Esophagus muscularis mucosa (tissue), 4 donors: Measurements from ENCODE around the gene CKB. TPM values are rescaled to one million over a fixed set of nuclear protein-coding genes. Genes with fewer than 3 reads are reported as not detected.

Experiments used
- DNase-seq: peaks from one replicate; pipeline ENCODE4 v3.0.0-alpha.2; 2017; ENCODE audit errors: extremely low spot score
- H3K27ac ChIP-seq, 4 donors: fragments of 200-600 bp; sonication (generic); replicated peaks in 1 of 4; 1 replicate in 3 of 4; 2 replicates in 1 of 4; pipeline ENCODE4 v1.5.1; 2016 to 2019; ENCODE audit warnings: mild to moderate bottlenecking in 1 of 4
- H3K27me3 ChIP-seq, 4 donors: fragments of 200-600 bp; sonication (generic); one replicate each; pipeline versions ENCODE4 v1.5.1 to v1.6.0; 2016 to 2019
- H3K36me3 ChIP-seq, 4 donors: fragments of 200-600 bp; sonication (generic); one replicate each; pipeline ENCODE4 v1.5.1; 2016 to 2019
- H3K4me1 ChIP-seq, 4 donors: fragments of 200-600 bp; sonication (generic); one replicate each; pipeline ENCODE4 v1.5.1; 2016 to 2019
- H3K4me3 ChIP-seq, 4 donors: fragments of 200-600 bp; sonication (generic); 1 replicate in 2 of 4; 2 replicates in 2 of 4; pipeline ENCODE4 v1.5.1; 2016 to 2019; ENCODE audit warnings: mild to moderate bottlenecking in 4 of 4, moderate library complexity in 1 of 4
- H3K9me3 ChIP-seq, 4 donors: fragments of 200-600 bp; sonication (generic); 1 replicate in 3 of 4; 2 replicates in 1 of 4; pipeline ENCODE4 v1.5.1; 2016 to 2019
- CTCF ChIP-seq, 3 experiments: fragments of 200-600 bp in 2 of 3; fragments of 450-650 bp in 1 of 3; sonication (generic) in 2 of 3; IDR thresholded peaks; one replicate each; pipeline ENCODE4 v1.5.1; 2017 to 2019; ENCODE audit warnings: antibody characterized with exemption in 3 of 3, mild to moderate bottlenecking in 2 of 3, moderate library complexity in 1 of 3
- EP300 ChIP-seq: sonication (generic); formaldehyde crosslinking; IDR thresholded peaks from one replicate; pipeline ENCODE4 v1.6.1; 2017; ENCODE audit warnings: antibody characterized with exemption
- POLR2A ChIP-seq: fragments of 450-650 bp; IDR thresholded peaks from one replicate; pipeline ENCODE4 v1.6.1; 2017; ENCODE audit warnings: antibody characterized with exemption, moderate library complexity, mild to moderate bottlenecking, low read depth
- POLR2AphosphoS5 ChIP-seq, 2 donors: sonication (generic); formaldehyde crosslinking; IDR thresholded peaks; one replicate each; pipeline ENCODE4 v1.6.1; 2017; ENCODE audit warnings: antibody characterized with exemption in 2 of 2
- WGBS: methylation state at CpG from one replicate; pipeline ENCODE4 v1.1.5; 2018; 5-methylcytosine and 5-hydroxymethylcytosine counted together
- intact Hi-C: fragments of 100-400 bp; cut with DNase I; formaldehyde crosslinking; loops from one replicate; pipeline ENCODE4 v1.15.1; 2023
- total RNA-seq, 4 donors: library from RNA; depleted of rRNA; stranded (reverse); fragments of >200 nt; gene quantifications; one replicate each; pipeline versions ENCODE4 v1.1.0 to v1.2.1, GENCODE V29; 2016

The CKB gene
- total RNA-seq, 4 donors from 2014 or later, result 917 to 1,843 (median 1,284) TPM

GRCh38 chr14:103523575-103523954 lies 935 bp upstream of the CKB start:
- peaks cover 3 to 19% (median 12%) of the 10 kb centered on the region in 4 donors for H3K36me3 ChIP-seq
- H3K4me1 ChIP-seq, result peaks cover 62 to 84% (median 78%) of the 10 kb centered on the region in 4 donors
- peak overlapping the region in 3 of 4 donors; percentile 80 to 88 (median 82) for H3K4me3 ChIP-seq
- DNase-seq, result no peak
- H3K27ac ChIP-seq, result peak overlapping the region; percentile 78 to 97 (median 96)
- TF ChIP-seq POLR2AphosphoS5 (IDR thresholded peaks at IDR 0.05), result no peak
- TF ChIP-seq CTCF (IDR thresholded peaks at IDR 0.05), result no peak
- TF ChIP-seq EP300, result no peak
- TF ChIP-seq POLR2A, result no peak
- H3K9me3 ChIP-seq, result no peaks in the 10 kb centered on the region
- 60% methylated on average over 10 of the region's 10 CpGs for WGBS
- intact Hi-C loops, result no loop called here
- H3K27me3 ChIP-seq, result peaks cover 0 to 9% (median 4%) of the 10 kb centered on the region in 4 donors

- H3K36me3 ChIP-seq, result peaks cover 3 to 19% (median 12%) of the 10 kb centered on the region in 4 donors
- WGBS, result 0% methylated on average over 3 of the region's 74 CpGs
- H3K27me3 ChIP-seq, result peaks cover 0 to 9% (median 4%) of the 10 kb centered on the region in 4 donors
- peak overlapping the region; percentile 80 to 91 (median 85) for H3K4me3 ChIP-seq
- no peaks in the 10 kb centered on the region for H3K9me3 ChIP-seq
- peak overlapping the region; percentile 96 to 98 (median 97) for H3K27ac ChIP-seq
- intact Hi-C loops, result no loop called here
- TF ChIP-seq EP300 (no peak), POLR2AphosphoS5 (IDR thresholded peaks at IDR 0.05) (peak in 1 of 2 donors; percentile 12)
- DNase-seq, result no peak
- peaks cover 59 to 82% (median 74%) of the 10 kb centered on the region in 4 donors for H3K4me1 ChIP-seq
Observed at GRCh38 chr14:103521951-103522563, 573 bp downstream of the CKB start.

GRCh38 chr14:103521438-103521950 lies 1.1 kb downstream of the CKB start:
- H3K27ac ChIP-seq, result peak overlapping the region; percentile 96 to 98 (median 97)
- intact Hi-C loops, result no loop called here
- WGBS, result 0% methylated on average over 4 of the region's 77 CpGs
- H3K4me1 ChIP-seq, result peaks cover 59 to 82% (median 69%) of the 10 kb centered on the region in 4 donors
- H3K9me3 ChIP-seq, result no peaks in the 10 kb centered on the region
- peaks cover 3 to 19% (median 12%) of the 10 kb centered on the region in 4 donors for H3K36me3 ChIP-seq
- no peak for DNase-seq
- H3K27me3 ChIP-seq, result peaks cover 0 to 9% (median 4%) of the 10 kb centered on the region in 4 donors
- TF ChIP-seq POLR2A (no peak), EP300 (no peak), POLR2AphosphoS5 (IDR thresholded peaks at IDR 0.05) (no peak), CTCF (IDR thresholded peaks at IDR 0.05) (no peak)
- peak overlapping the region; percentile 80 to 91 (median 85) for H3K4me3 ChIP-seq

- peak overlapping the region; percentile 80 to 91 (median 85) for H3K4me3 ChIP-seq
- H3K27ac ChIP-seq, result peak overlapping the region; percentile 96 to 98 (median 97)
- intact Hi-C loops, result no loop called here
- DNase-seq, result no peak
- H3K27me3 ChIP-seq, result peaks cover 0 to 9% (median 4%) of the 10 kb centered on the region in 4 donors
- peaks cover 53 to 76% (median 64%) of the 10 kb centered on the region in 4 donors for H3K4me1 ChIP-seq
- H3K36me3 ChIP-seq, result peaks cover 3 to 19% (median 12%) of the 10 kb centered on the region in 4 donors
- H3K9me3 ChIP-seq, result no peaks in the 10 kb centered on the region
- TF ChIP-seq CTCF (IDR thresholded peaks at IDR 0.05), result peak; percentile 60 to 65 (median 63)
- peak; percentile 44 to 87 for TF ChIP-seq POLR2AphosphoS5 (IDR thresholded peaks at IDR 0.05)
- no peak for TF ChIP-seq EP300
- TF ChIP-seq POLR2A, result no peak
- 0% methylated on average over 7 of the region's 66 CpGs for WGBS
Observed at GRCh38 chr14:103520657-103521437, 1.8 kb downstream of the CKB start.

- peaks cover 47 to 75% (median 64%) of the 10 kb centered on the region in 4 donors for H3K4me1 ChIP-seq
Observed at GRCh38 chr14:103520269-103520656, 2.4 kb downstream of the CKB start.

More at GRCh38 chr14:103520269-103520656, 2.4 kb downstream of the CKB start:
- TF ChIP-seq CTCF (IDR thresholded peaks at IDR 0.05), result no peak
- no peak for TF ChIP-seq POLR2AphosphoS5 (IDR thresholded peaks at IDR 0.05)
- no peak for TF ChIP-seq POLR2A
- TF ChIP-seq EP300, result no peak
- no peak for DNase-seq
- Histone ChIP-seq H3K27me3 (peaks cover 0 to 9% (median 4%) of the 10 kb centered on the region in 4 donors), H3K9me3 (no peaks in the 10 kb centered on the region), H3K4me3 (peak overlapping the region; percentile 80 to 91 (median 85)), H3K27ac (peak overlapping the region; percentile 96 to 98 (median 97)), H3K36me3 (peaks cover 3 to 19% (median 12%) of the 10 kb centered on the region in 4 donors)
- intact Hi-C loops, result no loop called here
- WGBS, result 49% methylated on average over 2 of the region's 10 CpGs
